Measurements from ENCODE around the gene ZNF784. TPM values are rescaled to one million over a fixed set of nuclear protein-coding genes. Genes with fewer than 3 reads are reported as not detected.

ZNF784 gene
- total RNA-seq, 1 donor from 2014 or later: 3.7 TPM

DNA sequence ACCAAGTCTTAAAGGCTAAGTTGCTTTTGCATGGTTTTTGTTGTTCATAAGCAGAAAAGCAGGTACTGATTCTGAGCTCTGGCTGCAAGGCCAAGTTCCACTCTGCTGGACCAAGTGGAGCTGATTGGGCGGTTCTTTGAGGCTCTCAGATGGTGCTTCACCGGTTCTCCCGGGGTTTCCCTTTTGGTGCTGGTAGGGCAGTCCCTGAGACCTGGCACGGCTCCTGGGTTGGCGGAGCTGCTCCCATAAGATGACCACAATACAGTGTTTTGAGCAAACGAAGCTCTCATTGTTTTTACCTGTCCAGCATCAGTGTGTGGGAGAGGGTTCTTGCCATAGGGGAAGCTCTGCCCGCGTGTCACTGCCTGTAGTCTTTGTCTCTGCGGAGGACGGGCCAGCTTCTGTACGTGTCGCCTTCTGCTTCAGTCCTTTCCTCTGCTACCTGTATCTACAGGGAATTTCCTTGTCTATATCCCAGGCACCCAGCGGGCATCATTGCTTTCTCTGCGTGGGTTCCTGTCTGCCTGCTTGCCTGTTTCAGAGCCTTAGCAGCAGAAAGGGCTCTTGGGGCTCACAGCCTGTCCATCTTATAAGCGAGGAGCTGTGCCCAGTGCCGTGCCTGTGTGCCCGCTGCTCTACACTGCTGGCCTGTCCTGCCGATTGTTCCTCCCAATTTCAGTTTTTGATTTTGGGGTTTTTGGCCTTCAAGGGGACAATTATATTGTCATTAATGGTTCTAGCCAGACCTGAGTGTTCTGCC, 32.8 kb upstream of the ZNF784 start:
- no peak for DNase-seq (ENCODE audit: low read depth, low spot score)

DNA sequence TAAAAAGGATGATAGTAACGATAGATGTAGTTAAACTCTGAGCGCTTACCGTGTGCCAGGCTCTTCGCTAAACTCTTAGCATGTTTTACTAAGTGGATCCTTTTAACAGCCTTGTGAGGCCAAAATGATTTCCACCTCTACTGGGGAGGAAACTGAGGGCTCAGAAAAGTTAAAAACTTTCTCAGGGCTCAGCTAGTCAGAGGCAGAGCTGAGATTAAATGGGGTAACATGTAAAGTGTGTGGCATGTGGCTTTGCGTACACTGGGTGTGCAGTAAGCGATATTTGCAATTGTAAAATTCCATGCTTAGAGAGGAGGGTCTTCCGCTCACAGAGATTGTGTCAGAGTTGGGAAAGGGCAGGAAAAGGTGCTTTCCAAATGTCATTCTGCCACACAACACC, 32.2 kb upstream of the ZNF784 start:
- DNase-seq (ENCODE audit: low read depth, low spot score): no peak

DNA sequence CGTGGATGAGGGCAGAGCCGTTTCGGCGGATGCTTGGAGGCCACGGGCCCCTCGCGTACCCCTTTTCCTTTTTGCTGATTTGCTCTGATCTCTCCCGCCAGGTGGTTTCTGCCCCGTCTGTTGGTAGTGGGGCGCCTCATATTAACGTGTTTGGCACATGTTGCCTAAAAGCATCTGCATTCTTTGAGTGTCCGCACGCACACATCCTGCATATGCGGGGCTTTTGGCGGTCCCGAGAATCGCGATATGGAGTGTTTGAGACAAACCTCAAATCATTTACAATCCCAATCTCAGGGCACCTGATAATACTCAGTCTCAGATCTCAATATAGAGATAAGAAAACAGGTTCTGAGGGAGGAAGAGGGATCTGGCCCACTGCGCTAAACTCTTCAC, 31.3 kb upstream of the ZNF784 start:
- DNase-seq (ENCODE audit: low read depth, low spot score): no peak

DNA sequence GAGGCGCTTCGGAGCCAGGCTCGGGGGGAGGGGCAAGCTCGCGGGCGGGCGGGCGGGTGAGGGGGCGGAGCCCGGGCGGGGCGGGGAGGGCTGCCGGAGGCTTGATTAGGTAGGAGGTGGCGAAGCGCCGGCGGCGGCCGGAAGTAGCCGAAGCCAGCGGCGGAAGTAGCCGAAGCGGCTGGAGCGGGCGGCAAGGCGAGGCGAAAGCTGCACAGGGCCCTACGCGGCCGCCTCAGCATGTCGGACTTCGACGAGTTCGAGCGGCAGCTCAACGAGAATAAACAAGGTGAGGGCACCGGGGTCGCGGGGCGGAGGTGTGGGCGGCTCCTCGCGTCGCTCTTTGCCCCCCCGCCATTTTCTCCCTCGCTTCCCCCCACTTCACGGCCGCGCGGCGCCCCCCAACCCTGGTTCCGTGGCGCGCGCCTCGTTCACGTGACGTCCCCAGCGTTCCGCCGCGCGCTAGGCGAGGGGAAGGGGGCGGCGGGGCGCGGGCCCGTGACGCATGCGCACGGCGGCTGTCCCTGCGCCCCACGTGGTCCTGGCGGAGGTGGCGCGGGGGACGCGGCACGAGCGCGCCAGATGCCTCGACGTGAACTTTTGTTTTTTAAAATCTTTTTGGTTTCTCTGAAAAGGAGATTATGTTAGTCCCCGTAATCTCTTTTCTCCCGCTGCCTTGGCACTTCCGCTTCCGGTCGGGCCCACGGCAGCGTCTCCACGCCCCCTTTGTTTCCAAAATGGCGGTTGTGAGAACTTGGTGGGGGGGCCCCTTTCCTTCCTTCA, 30.7 kb upstream of the ZNF784 start, which contains the start of gene U2AF2:
TSS of gene U2AF2 (plus strand) at position 168 of the 780 bp plus-strand sequence. CDS start at position 238, 70 bp downstream.
- peak; percentile 66 for DNase-seq (ENCODE audit: low read depth, low spot score)

DNA sequence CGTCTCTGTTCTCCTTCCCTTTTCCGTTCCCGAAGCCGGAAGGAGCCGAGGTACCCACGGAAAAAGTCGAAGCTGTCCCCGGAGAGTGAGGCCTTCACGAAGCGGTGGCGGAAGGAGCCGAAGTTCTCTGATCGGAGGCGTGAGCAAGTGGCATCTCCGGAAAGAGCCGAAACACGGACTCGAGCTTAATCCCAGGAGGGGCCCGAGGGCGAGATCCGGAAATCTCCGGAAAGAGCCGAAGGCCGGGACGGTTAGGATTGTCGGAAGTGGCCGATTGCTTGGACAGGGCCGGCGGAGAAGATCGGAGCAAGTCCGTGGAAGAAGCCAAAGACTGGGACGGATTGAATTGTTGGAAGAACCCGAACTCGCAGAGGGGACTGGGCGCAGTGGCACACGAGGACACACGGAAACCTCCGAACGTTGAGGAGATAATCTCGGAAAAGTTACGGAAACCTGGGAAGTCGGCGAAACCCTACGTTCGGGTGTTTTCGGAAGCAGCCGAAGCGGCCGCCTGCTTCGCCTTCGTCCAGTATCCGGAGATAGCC, 30.0 kb upstream of the ZNF784 start:
- peak; percentile 98 for DNase-seq (ENCODE audit: low read depth, low spot score)

DNA sequence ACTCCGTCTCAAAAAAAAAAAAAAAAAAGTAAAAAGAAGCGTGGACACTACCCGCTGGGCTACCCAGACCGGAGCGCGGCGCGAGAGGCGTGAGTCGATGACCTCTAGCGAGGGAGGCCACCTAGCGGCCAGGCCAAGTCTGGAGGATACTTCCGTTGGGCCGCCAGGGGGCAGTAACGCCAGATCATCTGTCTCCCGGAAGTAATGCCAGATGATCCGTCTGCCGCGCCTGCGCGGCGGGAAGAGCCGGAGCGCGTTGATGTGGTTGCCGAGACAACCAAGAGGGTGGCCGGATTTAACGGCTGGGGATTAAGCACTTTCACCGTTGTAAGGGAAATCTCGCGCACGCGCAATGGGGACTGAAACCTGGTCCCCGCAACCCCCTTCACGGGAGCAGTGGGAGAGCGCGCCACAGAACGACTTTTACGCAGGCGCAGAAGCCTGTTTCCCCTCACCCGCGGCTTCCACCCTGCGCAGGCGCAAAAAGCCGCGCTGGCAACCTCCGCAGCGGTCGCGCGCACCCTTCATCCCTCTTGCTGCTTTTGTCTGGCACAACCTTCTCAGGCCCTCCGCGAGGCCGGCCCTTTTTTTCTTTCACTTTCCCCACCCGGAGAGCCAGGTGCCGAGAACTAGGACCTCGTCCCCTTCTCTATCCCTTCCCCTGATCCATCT, 29.4 kb upstream of the ZNF784 start:
- peak; percentile 94 for DNase-seq (ENCODE audit: low read depth, low spot score)

DNA sequence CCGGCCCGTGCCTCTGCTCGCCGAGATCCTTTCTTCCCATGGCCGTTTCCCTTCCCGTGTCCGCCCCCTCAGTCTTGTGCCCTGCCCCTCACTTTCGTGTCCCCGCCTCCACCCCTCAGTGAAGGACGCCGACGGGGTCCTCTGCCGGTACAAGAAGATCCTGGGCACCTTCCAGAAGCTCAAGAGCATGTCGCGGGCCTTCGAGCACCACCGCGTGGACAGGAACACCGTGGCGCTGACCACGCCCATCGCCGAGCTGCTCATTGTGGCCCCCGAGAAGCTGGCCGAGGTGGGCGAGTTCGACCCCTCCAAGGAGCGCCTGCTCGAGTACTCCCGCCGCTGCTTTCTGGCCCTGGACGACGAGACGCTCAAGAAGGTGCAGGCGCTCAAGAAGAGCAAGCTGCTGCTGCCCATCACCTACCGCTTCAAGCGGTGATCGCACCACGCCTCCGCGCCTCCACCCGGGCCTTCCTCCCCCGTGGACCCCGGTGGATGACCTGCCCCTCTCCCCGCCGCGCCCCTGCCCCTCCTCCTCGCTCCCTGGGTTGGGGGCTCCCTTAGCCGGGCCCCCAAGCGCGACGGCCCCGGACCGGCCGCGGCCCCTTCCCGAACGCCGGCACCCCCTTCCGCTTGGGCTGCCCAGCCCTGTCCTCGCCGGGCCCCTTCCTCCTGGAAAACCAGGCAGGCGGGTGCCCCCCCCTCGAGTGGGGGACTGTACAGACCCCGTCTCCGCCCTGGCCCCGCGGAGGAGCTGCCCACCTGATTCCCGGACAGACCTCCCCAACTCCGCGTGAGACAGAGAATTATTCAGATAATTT, 28.2 kb upstream of the ZNF784 start:
- no peak for DNase-seq (ENCODE audit: low read depth, low spot score)

DNA sequence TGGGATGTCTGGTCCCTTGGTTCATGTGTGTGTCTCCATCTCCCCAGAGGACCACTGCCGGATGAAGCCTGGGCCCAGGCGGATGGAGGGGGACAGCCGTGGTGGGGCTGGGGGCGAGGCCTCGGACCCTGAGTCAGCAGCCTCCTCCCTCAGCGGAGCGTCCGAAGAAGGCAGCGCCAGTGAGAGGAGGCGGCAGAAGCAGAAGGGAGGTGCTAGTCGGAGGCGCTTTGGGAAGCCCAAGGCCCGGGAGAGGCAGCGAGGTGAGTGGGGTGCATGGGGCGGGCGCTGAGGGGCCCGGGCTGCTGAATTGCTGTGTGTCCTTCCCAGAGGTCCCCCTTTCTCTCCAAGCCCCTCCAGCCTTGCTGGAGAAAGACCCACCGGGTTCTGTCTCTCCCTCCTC, 26.9 kb upstream of the ZNF784 start:
- no peak for DNase-seq (ENCODE audit: low read depth, low spot score)

DNA sequence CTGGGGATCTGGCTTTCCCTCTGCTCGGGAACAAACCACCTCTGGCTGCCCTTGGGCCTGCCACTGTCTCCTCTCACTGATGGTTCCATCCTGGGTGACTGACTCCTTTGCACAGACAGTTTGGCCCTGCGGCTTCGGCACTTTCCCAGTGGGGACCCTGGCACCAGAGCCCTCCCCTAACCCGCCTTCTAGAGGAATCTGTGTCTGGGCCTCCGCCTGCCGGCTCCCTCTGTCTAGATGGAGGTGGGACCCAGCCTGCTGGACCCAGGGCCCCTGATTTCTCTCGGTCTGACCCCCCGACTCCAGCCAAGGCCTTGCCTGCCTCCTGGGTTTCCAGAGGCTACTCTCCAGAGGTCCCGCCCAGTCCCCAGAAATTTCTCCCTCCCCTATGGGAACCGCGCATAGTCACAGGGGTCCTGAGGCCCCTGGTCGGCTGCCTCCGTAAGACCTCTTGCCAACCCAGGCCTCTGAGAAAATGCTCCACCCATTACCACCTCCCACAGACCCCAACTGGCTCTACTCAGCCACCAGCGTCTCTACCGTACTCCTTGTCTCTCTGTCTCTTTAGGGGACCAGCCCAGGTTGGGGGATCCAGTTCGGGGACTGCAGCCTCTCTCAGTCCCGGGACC, 26.4 kb upstream of the ZNF784 start:
- DNase-seq (ENCODE audit: low read depth, low spot score): no peak

DNA sequence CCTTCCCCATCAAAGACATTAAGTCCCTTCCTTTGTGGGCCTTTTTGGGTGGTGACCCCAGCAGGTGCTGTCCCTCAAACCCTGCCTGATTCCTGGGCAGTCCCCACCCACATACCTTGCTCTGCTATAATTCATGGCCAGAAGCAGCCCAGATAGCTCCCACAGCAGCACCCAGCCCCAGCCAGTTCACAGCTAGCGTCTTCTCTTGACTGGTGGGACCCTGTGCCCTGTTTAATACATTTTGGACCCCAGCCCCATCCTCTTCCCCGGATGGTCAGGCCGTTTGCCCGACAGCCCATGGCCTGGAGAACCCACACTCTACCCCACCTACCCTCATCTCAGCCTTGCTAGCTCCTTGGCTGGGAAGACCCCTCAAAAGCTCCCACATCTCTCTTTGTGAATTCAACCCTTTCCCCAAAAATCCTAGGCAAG, 25.8 kb upstream of the ZNF784 start:
- no peak for DNase-seq (ENCODE audit: low read depth, low spot score)

DNA sequence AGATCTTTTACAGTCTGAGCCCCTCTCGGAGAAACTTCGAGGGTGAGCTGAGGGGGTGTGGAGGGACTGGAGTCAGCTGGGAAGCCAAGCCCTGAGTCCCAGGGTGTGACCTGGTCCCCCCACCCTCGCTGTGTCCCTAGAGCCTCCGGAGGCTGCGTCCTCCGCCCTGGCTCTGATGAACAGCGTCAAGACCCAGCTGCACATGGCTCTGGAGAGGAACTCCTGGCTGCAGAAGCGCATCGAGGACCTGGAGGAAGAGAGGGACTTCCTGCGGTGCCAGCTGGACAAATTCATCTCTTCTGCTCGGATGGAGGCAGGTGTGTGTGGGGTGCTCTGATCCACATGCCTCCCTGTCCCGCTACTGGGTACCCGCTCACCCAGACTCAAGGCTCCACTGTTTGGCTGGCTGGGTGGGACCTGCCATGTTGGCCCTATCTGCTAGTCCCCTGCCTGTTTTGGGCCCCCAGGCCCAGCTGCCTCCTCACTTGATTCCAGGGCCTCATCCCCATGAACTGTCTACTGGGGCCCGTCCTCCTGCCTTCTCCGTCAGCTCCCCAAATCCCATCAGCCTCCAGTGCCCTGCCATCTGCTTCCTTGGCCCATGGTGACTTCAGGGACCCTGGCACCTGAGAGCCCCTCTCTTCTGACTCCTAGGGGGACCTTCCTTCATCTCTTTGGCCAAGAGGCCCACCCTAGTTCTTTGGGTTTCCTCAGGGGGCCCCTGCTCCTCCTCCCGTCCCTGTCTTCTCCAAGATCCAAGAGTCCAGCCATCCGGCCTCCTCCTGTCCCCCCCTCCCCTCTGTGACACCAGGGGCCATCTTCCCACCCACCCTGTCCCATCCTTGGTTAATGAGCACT, 25.1 kb upstream of the ZNF784 start:
- no peak for DNase-seq (ENCODE audit: low read depth, low spot score)

DNA sequence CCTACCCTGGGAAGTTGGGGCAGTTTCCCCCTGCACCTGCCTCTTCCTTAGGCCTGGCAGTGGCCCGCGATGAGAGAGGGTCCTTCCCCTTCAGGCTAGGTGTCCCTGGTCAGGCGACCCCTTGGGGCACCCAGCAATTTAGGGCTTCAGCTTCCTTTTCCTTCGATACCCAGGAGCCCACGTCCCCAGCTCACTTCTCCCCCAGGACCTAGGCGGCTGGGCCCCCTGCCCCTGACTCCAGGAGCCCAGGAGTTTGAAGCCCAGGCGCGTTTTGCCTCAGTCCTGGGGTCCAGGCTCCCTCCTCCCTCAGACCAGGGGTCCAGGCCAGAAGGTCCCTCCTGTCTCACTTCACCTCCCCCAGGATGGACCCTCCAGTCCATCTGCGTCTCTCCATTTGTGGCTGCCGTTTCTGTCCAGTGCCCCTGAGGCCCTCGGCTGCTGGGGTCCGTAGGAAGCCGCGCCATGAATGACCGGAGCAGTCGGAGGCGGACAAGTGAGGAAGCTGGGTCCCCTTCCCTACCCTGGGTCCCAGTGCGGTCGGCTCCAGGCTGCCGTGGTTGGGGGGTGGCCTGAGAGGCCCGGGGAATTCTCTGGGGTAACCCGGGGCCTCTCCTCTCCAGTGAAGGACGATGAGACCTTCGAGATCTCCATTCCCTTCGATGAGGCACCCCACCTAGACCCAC, 24.4 kb upstream of the ZNF784 start:
- DNase-seq (ENCODE audit: low read depth, low spot score): no peak

DNA sequence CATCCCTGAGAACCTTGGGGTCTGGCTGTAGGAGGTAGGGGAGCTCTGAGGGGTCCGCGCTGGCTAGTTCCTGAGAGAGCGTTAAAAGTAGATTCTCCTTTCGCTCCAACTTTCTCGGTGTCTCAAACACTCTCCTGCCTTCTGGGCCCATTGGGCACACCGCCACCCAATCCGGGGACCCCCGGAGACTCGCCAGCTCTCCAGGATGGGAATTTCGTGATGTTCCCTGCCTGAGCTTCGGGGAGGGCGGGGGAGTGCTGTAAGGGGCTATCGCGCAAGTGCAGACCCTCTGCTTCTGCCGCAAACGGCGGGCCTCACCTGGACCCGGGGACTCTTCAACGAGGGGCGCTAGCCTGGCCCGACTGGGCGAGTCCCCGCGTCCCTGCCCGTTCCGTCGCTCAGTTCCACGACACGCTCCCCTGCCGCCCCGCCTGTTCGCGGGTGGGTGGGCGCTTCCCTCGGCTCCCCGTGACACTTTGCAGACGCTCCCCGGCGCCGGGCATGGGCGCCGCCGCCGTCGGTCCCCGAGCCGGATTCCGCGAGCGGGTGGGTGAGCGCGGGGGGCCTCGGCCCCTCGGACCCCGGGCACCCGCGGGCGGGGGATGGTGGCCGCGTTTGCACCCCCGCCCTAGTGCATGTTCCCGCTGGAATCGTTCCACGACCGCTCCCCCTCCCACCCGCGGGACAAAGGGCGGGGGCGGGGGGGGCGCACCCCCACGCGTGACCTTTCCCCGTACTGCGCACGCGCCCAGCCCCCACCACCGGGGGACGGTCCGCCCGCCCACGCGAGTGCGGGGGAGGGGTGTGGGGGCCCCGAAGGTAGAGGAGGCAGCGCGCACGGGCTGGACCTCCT, 23.6 kb upstream of the ZNF784 start, which contains the start of gene CCDC106:
TSS of gene CCDC106 (plus strand) at position 481 of the 853 bp plus-strand sequence. CDS start 835 bp downstream, outside the sequence.
- no peak for DNase-seq (ENCODE audit: low read depth, low spot score)

DNA sequence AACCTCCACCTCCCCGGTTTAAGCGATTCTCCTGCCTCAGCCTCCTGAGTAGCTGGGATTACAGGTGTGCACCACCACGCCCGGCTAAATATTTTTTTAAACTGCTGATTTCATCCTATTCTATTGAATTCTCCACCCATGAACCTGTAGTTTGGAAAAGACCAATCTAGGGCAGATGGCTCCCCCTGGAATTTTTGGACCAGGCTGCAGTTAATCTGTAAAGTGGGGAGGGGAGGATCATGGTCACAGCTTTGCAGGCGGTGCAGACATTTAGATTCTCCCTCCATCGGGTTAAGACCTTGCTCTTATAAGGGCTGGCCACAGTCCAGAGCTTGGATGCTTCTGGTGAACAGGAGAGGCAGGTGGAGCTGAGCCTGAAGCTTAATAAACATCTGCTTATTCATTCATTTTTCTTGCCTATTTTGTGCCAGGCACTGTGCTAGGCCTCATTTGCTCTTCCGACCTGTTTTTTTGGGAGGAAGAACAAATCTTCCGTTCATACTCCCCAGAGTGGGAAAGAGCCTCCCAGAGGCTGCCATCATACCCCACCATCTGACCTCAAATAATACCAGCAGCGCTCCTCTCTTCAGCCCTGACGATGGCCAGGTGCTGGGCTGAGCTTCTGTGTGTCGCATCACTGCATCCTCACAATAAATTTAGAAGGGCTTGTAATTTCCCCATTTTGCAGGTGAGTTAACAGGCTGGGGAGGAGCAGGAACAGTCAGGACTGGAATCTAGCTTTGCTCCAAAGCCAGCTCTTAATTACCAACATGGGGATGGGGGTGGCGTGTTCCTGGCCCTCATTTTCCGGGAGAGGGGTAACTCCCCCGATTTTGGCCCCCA, 22.7 kb upstream of the ZNF784 start:
- no peak for DNase-seq (ENCODE audit: low read depth, low spot score)

DNA sequence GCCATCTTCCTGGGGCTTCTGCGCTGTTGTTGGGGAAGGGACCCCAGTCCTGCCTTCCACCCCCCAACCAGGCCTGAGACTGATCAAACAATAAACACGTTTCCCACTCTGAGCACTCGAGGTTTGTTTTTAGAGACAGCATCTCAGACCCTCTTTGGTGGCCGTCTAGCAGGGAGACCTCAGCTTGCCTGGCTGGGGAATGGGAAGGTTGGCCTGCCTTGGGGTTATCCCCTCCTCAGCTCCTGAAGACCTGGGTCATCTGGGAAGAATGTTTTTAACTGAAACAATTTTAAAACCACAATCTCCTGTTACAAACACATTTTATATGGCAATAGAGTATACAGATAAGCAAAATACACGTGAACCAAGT, 21.1 kb upstream of the ZNF784 start:
- no peak for DNase-seq (ENCODE audit: low read depth, low spot score)

DNA sequence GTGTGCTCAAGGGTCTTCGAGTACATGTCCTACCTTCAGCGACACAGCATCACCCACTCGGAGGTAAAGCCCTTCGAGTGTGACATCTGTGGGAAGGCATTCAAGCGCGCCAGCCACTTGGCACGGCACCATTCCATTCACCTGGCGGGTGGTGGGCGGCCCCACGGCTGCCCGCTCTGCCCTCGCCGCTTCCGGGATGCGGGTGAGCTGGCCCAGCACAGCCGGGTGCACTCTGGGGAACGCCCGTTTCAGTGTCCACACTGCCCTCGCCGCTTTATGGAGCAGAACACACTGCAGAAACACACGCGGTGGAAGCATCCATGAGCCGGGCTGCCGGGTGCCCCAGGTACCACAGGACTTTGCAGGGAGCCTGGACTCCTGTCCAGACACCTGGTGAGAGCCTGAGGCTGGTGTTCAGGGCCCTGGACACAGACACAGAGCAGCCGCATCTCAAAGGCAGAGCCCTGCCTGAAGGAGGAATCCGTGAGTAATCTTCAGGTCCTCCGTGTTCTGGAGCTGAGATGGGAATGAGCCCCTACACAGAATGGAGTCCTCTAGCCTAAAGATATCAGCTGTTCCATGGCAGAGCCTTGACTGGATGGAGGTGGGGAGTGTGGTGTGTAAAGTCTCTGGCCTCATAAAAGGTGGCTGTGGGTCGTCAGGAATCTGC, 20.6 kb upstream of the ZNF784 start:
- DNase-seq (ENCODE audit: low read depth, low spot score): no peak

Data from pulmonary artery endothelial cell (primary cell).